Keratinocyte (primary cell): ENCODE data around the gene SFTPB. TPM values are rescaled to one million over a fixed set of nuclear protein-coding genes. Genes with fewer than 3 reads are reported as not detected.

Source experiments
- DNase-seq: peaks from one replicate; pipeline ENCODE4 v3.0.0-alpha.2; 2011; ENCODE audit warnings: low read depth, missing footprints, low spot score
- FAIRE-seq: peaks from 2 replicates; lab custom pipeline; 2011; peaks lifted over from hg19 to GRCh38; lab: Jason Lieb, UNC
- H2AFZ ChIP-seq: 2 replicates; pipeline ENCODE4 v1.6.0; 2012; ENCODE audit warnings: low read length, control low read depth, inconsistent platforms; ENCODE audit not compliant: control insufficient read depth
- H3K27ac ChIP-seq: 2 replicates; pipeline ENCODE4 v1.5.1; 2011; ENCODE audit warnings: low read length; ENCODE audit not compliant: control insufficient read depth, insufficient read depth
- H3K27me3 ChIP-seq: 3 replicates; pipeline ENCODE4 v1.6.0; 2011; ENCODE audit warnings: low read length; ENCODE audit not compliant: control insufficient read depth, insufficient read depth; ENCODE audit errors: extremely low read depth
- H3K36me3 ChIP-seq, 2 experiments: 2 replicates in 1 of 2; 3 replicates in 1 of 2; pipeline ENCODE4 v1.5.1; 2011; ENCODE audit warnings: low read length in 2 of 2, mild to moderate bottlenecking in 1 of 2; ENCODE audit not compliant: control insufficient read depth in 2 of 2, insufficient read depth in 2 of 2; ENCODE audit errors: extremely low read depth in 1 of 2
- H3K4me1 ChIP-seq: 3 replicates; pipeline ENCODE4 v1.5.1; 2011; ENCODE audit warnings: low read length; ENCODE audit not compliant: control insufficient read depth, insufficient read depth; ENCODE audit errors: extremely low read depth
- H3K4me2 ChIP-seq: 3 replicates; pipeline ENCODE4 v1.6.0; 2011; ENCODE audit warnings: low read depth, low read length; ENCODE audit not compliant: control insufficient read depth, insufficient read depth; ENCODE audit errors: extremely low read depth
- H3K4me3 ChIP-seq, 3 experiments: fragments of 200-600 bp in 1 of 3; sonication (generic) in 1 of 3; 2 replicates in 2 of 3; 3 replicates in 1 of 3; pipeline ENCODE4 v1.5.1; 2011 to 2016; ENCODE audit warnings: low read length in 3 of 3, mild to moderate bottlenecking in 3 of 3, control low read depth in 2 of 3, inconsistent platforms in 1 of 3, low read depth in 1 of 3, mixed read lengths in 1 of 3, mixed run types in 1 of 3, moderate library complexity in 1 of 3; ENCODE audit not compliant: control insufficient read depth in 2 of 3, insufficient read depth in 2 of 3; ENCODE audit errors: extremely low read depth in 1 of 3
- H3K79me2 ChIP-seq: 2 replicates; pipeline ENCODE4 v1.6.0; 2012; ENCODE audit warnings: low read length; ENCODE audit not compliant: control insufficient read depth, insufficient read depth
- H3K9ac ChIP-seq: 3 replicates; pipeline ENCODE4 v1.6.0; 2011; ENCODE audit warnings: low read length; ENCODE audit not compliant: control insufficient read depth, insufficient read depth; ENCODE audit errors: extremely low read depth
- H3K9me1 ChIP-seq: 3 replicates; pipeline ENCODE4 v1.6.0; 2011; ENCODE audit warnings: low read length; ENCODE audit not compliant: control insufficient read depth, insufficient read depth; ENCODE audit errors: extremely low read depth
- H3K9me3 ChIP-seq: 2 replicates; pipeline ENCODE4 v1.5.1; 2012; ENCODE audit warnings: low read depth, low read length; ENCODE audit not compliant: control insufficient read depth
- H4K20me1 ChIP-seq: 3 replicates; pipeline ENCODE4 v1.6.0; 2011; ENCODE audit warnings: low read length; ENCODE audit not compliant: control insufficient read depth, insufficient read depth; ENCODE audit errors: extremely low read depth
- CTCF ChIP-seq, 3 experiments: IDR thresholded peaks in 1 of 3; conservative IDR thresholded peaks in 1 of 3; optimal IDR thresholded peaks in 1 of 3; 2 replicates in 2 of 3; 3 replicates in 1 of 3; pipeline versions ENCODE3 to v1.5.1; 2011; ENCODE audit warnings: low read length in 3 of 3, mild to moderate bottlenecking in 3 of 3, moderate library complexity in 2 of 3, control low read depth in 1 of 3, inconsistent platforms in 1 of 3; ENCODE audit not compliant: insufficient read depth in 2 of 3; ENCODE audit errors: extremely low read depth in 1 of 3
- EZH2 ChIP-seq: IDR thresholded peaks from one replicate; pipeline ENCODE4 v1.6.1; 2012; ENCODE audit warnings: inconsistent platforms, mild to moderate bottlenecking, low read length, moderate library complexity
- dilution Hi-C: fragments of 300-500 bp; cut with MboI; formaldehyde crosslinking; loops from one replicate; pipeline ENCODE4 v1.7.0; 2020; ENCODE audit warnings: low sequenced_read_pairs; ENCODE audit not compliant: extremely low pct_ligation_motif_present
- polyA plus RNA-seq, 5 experiments: library from polyadenylated mRNA; depleted of rRNA in 3 of 5; stranded (reverse) in 3 of 5; stranded (forward) in 1 of 5; unstranded in 1 of 5; fragments of >200 nt; gene quantifications; 1 replicate in 1 of 5; 2 replicates in 3 of 5; 3 replicates in 1 of 5; pipeline versions ENCODE4 v1.2.1 to v1.2.3, GENCODE V29; 2011 to 2012; ENCODE audit warnings: missing spikeins in 2 of 5, low read depth in 1 of 5, low replicate concordance in 1 of 5

Gene SFTPB
- polyA plus RNA-seq, 1 donor (not counting 4 experiments of a cell fraction or from before 2014, with no cell fraction given) = not detected

DNA sequence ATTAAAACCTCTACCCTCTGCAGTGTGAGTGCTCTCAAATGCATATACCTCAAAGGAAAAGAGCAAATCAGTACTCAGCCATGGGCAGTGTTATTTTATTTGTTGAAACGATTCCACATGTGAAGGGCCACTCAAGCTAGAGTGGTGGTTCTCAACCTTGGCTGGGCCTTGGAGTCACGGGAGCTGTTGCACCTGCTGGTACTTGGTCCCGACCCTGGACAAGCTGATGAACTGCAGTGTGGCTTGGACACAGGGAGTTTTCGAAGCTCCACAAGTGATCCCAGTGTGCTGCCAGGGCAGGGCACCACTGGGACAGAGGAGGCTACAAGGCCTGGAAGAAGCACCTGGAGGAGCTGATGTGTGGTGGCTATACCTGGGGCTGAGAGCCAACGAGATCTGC is 45.8 kb upstream of the SFTPB start:
- no peak for DNase-seq
- Histone ChIP-seq H2AFZ (no peak overlapping the region), H3K27me3 (peaks cover 23% of the 10 kb centered on the region), H3K9me1 (no peaks in the 10 kb centered on the region), H4K20me1 (no peaks in the 10 kb centered on the region), H3K36me3 (no peaks in the 10 kb centered on the region), H3K9me3 (no peaks in the 10 kb centered on the region), H3K4me1 (no peaks in the 10 kb centered on the region), H3K27ac (no peak overlapping the region), H3K9ac (no peak overlapping the region), H3K79me2 (no peaks in the 10 kb centered on the region), H3K4me2 (no peak overlapping the region), H3K4me3 (no peak overlapping the region)
- FAIRE-seq = no peak
- TF ChIP-seq CTCF (optimal IDR thresholded peaks at IDR 0.05 in 1 of 3, IDR thresholded peaks at IDR 0.05 in 1 of 3, conservative IDR thresholded peaks at IDR 0.05 in 1 of 3; ENCODE audit: extremely low read depth in 1 of 3, insufficient read depth in 2 of 3, low read length in 3 of 3) (no peak), EZH2 (no peak)
- dilution Hi-C loops = loop anchor here (25.0 kb wide), 1 partner anchor 98 kb away; no protein-coding TSS in a partner anchor

GRCh38 chr2:85712849-85713612 is 45.0 kb upstream of the SFTPB start:
- no peaks in the 10 kb centered on the region for H4K20me1 ChIP-seq
- H3K4me1 ChIP-seq = no peaks in the 10 kb centered on the region
- no peak for DNase-seq
- no peaks in the 10 kb centered on the region for H3K9me3 ChIP-seq
- dilution Hi-C loops = loop anchor here (25.0 kb wide), 1 partner anchor 99 kb away; no protein-coding TSS in a partner anchor
- H3K4me3 ChIP-seq = no peak overlapping the region
- no peaks in the 10 kb centered on the region for H3K36me3 ChIP-seq
- no peak overlapping the region for H3K27ac ChIP-seq
- no peak overlapping the region for H3K9ac ChIP-seq
- TF ChIP-seq EZH2 (no peak), CTCF (optimal IDR thresholded peaks at IDR 0.05 in 1 of 3, IDR thresholded peaks at IDR 0.05 in 1 of 3, conservative IDR thresholded peaks at IDR 0.05 in 1 of 3; ENCODE audit: extremely low read depth in 1 of 3, insufficient read depth in 2 of 3, low read length in 3 of 3) (no peak)
- no peaks in the 10 kb centered on the region for H3K9me1 ChIP-seq
- no peak overlapping the region for H3K4me2 ChIP-seq
- no peak overlapping the region for H2AFZ ChIP-seq
- H3K27me3 ChIP-seq = peaks cover 23% of the 10 kb centered on the region
- H3K79me2 ChIP-seq = no peaks in the 10 kb centered on the region
- FAIRE-seq = no peak
